Activated CD4-positive, alpha-beta T cell treated with anti-CD3 and anti-CD28 coated beads for 36 hours (primary cell): Measurements from ENCODE around the gene C16orf87. TPM values are rescaled to one million over a fixed set of nuclear protein-coding genes. Genes with fewer than 3 reads are reported as not detected.

ENCODE experiments used
- ATAC-seq: fragments of 200-7000 bp; cut with Tn5 transposase; one replicate; pipeline ENCODE4 v1.10.0; 2021; ENCODE audit warnings: mild to moderate bottlenecking, moderate library complexity
- CTCF ChIA-PET: fragments of 350-600 bp; sonication (Branson Sonifier 250); formaldehyde crosslinking; loops from one replicate; lab custom pipeline; 2021; ENCODE audit warnings: antibody characterized with exemption; lab: Charles Lee
- POLR2A ChIA-PET: fragments of 350-600 bp; sonication (Branson Sonifier 250); formaldehyde crosslinking; loops from one replicate; lab custom pipeline; 2021; ENCODE audit warnings: antibody characterized with exemption, inconsistent platforms; lab: Charles Lee
- DNase-seq: peaks from one replicate; pipeline ENCODE4 v3.0.0-alpha.2; 2020
- H3K27ac Mint-ChIP-seq: one replicate; pipeline ENCODE4 v1.8.0; 2021; ENCODE audit warnings: mixed read lengths
- H3K27me3 Mint-ChIP-seq: one replicate; pipeline ENCODE4 v1.8.0; 2021; ENCODE audit warnings: mixed read lengths
- H3K36me3 Mint-ChIP-seq: one replicate; pipeline ENCODE4 v1.8.0; 2021; ENCODE audit warnings: low read depth, mixed read lengths
- H3K4me1 Mint-ChIP-seq: one replicate; pipeline ENCODE4 v1.8.0; 2021; ENCODE audit warnings: mixed read lengths
- H3K4me3 Mint-ChIP-seq: one replicate; pipeline ENCODE4 v1.8.0; 2021; ENCODE audit warnings: mild to moderate bottlenecking, moderate library complexity, mixed read lengths
- H3K9me3 Mint-ChIP-seq: one replicate; pipeline ENCODE4 v1.8.0; 2021; ENCODE audit warnings: low read depth, mixed read lengths
- intact Hi-C, 2 experiments: fragments of 100-400 bp; cut with DNase I in 1 of 2; cut with micrococcal nuclease in 1 of 2; formaldehyde crosslinking; loops; one replicate each; pipeline versions ENCODE4 v1.14.2 to v1.15.1; 2022 to 2024; cut with DNase I, micrococcal nuclease
- total RNA-seq, 2 experiments: library from RNA; stranded (reverse); gene quantifications; one replicate each; pipeline ENCODE4 v1.2.3, GENCODE V29; 2021

The C16orf87 gene
- total RNA-seq, 2 experiments from 2014 or later: 14.6 to 17.2 TPM

GRCh38 chr16:46826631-46827030 lies 4.3 kb downstream of the C16orf87 start:
- Mint-ChIP-seq H3K27ac (peak overlapping the region; percentile 83), H3K36me3 (peaks cover 17% of the 10 kb centered on the region), H3K4me1 (peaks cover 51% of the 10 kb centered on the region), H3K27me3 (no peaks in the 10 kb centered on the region), H3K4me3 (peak overlapping the region; percentile 43), H3K9me3 (no peaks in the 10 kb centered on the region)
- no peak for ATAC-seq
- intact Hi-C loops: loop anchor here in 1 of 2 experiments (5.0 kb wide), 1 partner anchor 154 kb away; no protein-coding TSS in a partner anchor
- ChIA-PET POLR2A (interaction anchor here (0.5 kb wide), 2 partner anchors 15 to 906 kb away, joined by 3 to 7 read pairs; no protein-coding TSS in a partner anchor), CTCF (interaction anchor here (0.8 kb wide), 1 partner anchor 9 kb away, joined by 3 read pairs; no protein-coding TSS in a partner anchor)
- DNase-seq: no peak

GRCh38 chr16:46822270-46822669 lies 8.7 kb downstream of the C16orf87 start:
- ChIA-PET POLR2A (interaction anchor here (0.5 to 1.6 kb wide), 7 partner anchors 9 to 151 kb away, joined by 3 to 7 read pairs (median 4); partner anchors contain the start of genes C16orf87, DNAJA2 and GPT2), CTCF (interaction anchor here (1.0 to 1.6 kb wide), 3 partner anchors 9 to 41 kb away, joined by 3 to 5 read pairs (median 4); no protein-coding TSS in a partner anchor)
- no peak overlapping the region for H3K27ac Mint-ChIP-seq
- H3K4me1 Mint-ChIP-seq: peaks cover 37% of the 10 kb centered on the region
- intact Hi-C loops: loop anchor here (1.0 to 2.0 kb wide), 3 partner anchors 9 to 31 kb away; partner anchors contain the start of gene C16orf87 (in 2 of the 2)
- DNase-seq: peak; percentile 68
- no peaks in the 10 kb centered on the region for H3K9me3 Mint-ChIP-seq
- H3K4me3 Mint-ChIP-seq: no peak overlapping the region
- H3K36me3 Mint-ChIP-seq: peaks cover 9% of the 10 kb centered on the region
- no peaks in the 10 kb centered on the region for H3K27me3 Mint-ChIP-seq
- peak; percentile 95 for ATAC-seq

- H3K4me1 Mint-ChIP-seq: peaks cover 52% of the 10 kb centered on the region
- peak; percentile 26 for DNase-seq
- ATAC-seq: no peak
- H3K9me3 Mint-ChIP-seq: peaks cover 16% of the 10 kb centered on the region
- ChIA-PET CTCF (interaction anchor here (1.0 kb wide), 1 partner anchor 8 kb away, joined by 3 read pairs; no protein-coding TSS in a partner anchor), POLR2A (no interaction called here)
- H3K36me3 Mint-ChIP-seq: peaks cover 32% of the 10 kb centered on the region
- H3K27ac Mint-ChIP-seq: no peak overlapping the region
- no peak overlapping the region for H3K4me3 Mint-ChIP-seq
- intact Hi-C loops: no loop called here
- H3K27me3 Mint-ChIP-seq: no peaks in the 10 kb centered on the region
These were observed 13.0 kb downstream of the C16orf87 start for GRCh38 chr16:46817961-46818360.

GRCh38 chr16:46814790-46815189 lies 16.2 kb downstream of the C16orf87 start:
- DNase-seq: no peak
- H3K27me3 Mint-ChIP-seq: no peaks in the 10 kb centered on the region
- H3K9me3 Mint-ChIP-seq: peaks cover 16% of the 10 kb centered on the region
- ChIA-PET CTCF (interaction anchor here (1.8 to 2.3 kb wide), 2 partner anchors 13 to 14 kb away, joined by 3 to 9 read pairs; no protein-coding TSS in a partner anchor), POLR2A (no interaction called here)
- H3K4me3 Mint-ChIP-seq: no peak overlapping the region
- no peak overlapping the region for H3K27ac Mint-ChIP-seq
- peaks cover 37% of the 10 kb centered on the region for H3K36me3 Mint-ChIP-seq
- intact Hi-C loops: no loop called here
- H3K4me1 Mint-ChIP-seq: peaks cover 65% of the 10 kb centered on the region
- no peak for ATAC-seq

GRCh38 chr16:46813611-46814010 lies 17.4 kb downstream of the C16orf87 start:
- DNase-seq: no peak
- POLR2A ChIA-PET: interaction anchor here (0.8 kb wide), 1 partner anchor 9 kb away, joined by 4 read pairs; no protein-coding TSS in a partner anchor
- Mint-ChIP-seq H3K36me3 (peaks cover 35% of the 10 kb centered on the region), H3K9me3 (peaks cover 16% of the 10 kb centered on the region), H3K4me1 (peaks cover 58% of the 10 kb centered on the region), H3K4me3 (no peak overlapping the region), H3K27ac (peak overlapping the region; percentile 86), H3K27me3 (no peaks in the 10 kb centered on the region)
- intact Hi-C loops: loop anchor here (1.0 to 2.0 kb wide), 3 partner anchors 9 to 23 kb away; no protein-coding TSS in a partner anchor
- no peak for ATAC-seq
- CTCF ChIA-PET: interaction anchor here (0.8 to 2.3 kb wide), 4 partner anchors 8 to 154 kb away, joined by 3 to 9 read pairs (median 4); no protein-coding TSS in a partner anchor

DNA sequence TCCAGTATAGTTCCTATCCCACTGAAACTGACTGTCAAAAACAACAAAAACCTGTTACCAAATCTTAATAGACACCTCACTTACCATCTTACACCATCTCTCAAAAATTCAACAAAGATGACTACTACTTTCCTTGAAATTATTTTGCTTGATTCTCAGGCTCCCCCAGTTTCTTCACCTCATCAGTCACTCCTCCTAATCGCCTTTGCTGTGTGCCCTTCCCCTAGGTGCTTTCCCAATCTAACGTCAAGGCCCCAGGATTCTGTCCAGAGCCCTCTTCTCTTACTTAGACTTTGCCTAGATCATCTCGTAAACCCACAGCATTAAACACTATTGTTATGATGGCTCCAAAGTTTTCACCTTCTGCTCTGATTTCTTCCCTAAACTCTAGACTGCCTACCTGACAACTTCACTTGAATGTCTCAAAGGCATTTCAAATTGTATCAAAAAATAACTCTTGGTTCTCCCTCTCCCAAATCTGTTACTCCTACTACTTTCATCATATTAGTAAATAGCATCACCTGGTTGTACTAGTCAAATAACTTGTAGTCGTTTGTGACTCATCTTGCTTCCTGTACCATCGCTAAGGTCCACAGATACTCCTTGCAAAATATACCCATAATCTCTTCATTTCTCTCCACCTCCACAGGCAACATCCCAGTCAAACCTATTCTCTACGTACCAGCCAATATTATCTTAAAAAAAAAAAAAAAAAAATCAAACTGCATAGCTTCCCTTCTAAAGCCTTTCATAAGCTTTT lies 18.0 kb downstream of the C16orf87 start:
- intact Hi-C loops: loop anchor here (1.0 to 2.0 kb wide), 4 partner anchors 9 to 22 kb away; no protein-coding TSS in a partner anchor
- ATAC-seq: peak; percentile 81
- POLR2A ChIA-PET: interaction anchor here (0.8 to 1.2 kb wide), 3 partner anchors 9 to 18 kb away, joined by 3 to 7 read pairs (median 4); no protein-coding TSS in a partner anchor
- CTCF ChIA-PET: interaction anchor here (0.8 to 2.3 kb wide), 5 partner anchors 9 to 154 kb away, joined by 3 to 9 read pairs (median 4); no protein-coding TSS in a partner anchor
- peak; percentile 36 for DNase-seq
- peak overlapping the region; percentile 2 for H3K4me3 Mint-ChIP-seq
- peaks cover 37% of the 10 kb centered on the region for H3K36me3 Mint-ChIP-seq
- no peaks in the 10 kb centered on the region for H3K27me3 Mint-ChIP-seq
- peaks cover 16% of the 10 kb centered on the region for H3K9me3 Mint-ChIP-seq
- H3K4me1 Mint-ChIP-seq: peaks cover 58% of the 10 kb centered on the region
- peak overlapping the region; percentile 86 for H3K27ac Mint-ChIP-seq

- Mint-ChIP-seq H3K9me3 (peaks cover 16% of the 10 kb centered on the region), H3K4me3 (no peak overlapping the region), H3K36me3 (peaks cover 41% of the 10 kb centered on the region), H3K4me1 (peaks cover 52% of the 10 kb centered on the region), H3K27ac (no peak overlapping the region), H3K27me3 (no peaks in the 10 kb centered on the region)
- DNase-seq (no peak), ATAC-seq (no peak)
- intact Hi-C loops: loop anchor here (1.0 to 2.0 kb wide), 3 partner anchors 17 to 21 kb away; no protein-coding TSS in a partner anchor
- ChIA-PET POLR2A (interaction anchor here (0.7 to 1.2 kb wide), 2 partner anchors 15 to 20 kb away, joined by 3 to 7 read pairs; no protein-coding TSS in a partner anchor), CTCF (no interaction called here)
These were observed 19.3 kb downstream of the C16orf87 start for GRCh38 chr16:46811682-46812081.

GRCh38 chr16:46808997-46809396 lies 22.0 kb downstream of the C16orf87 start:
- ATAC-seq: no peak
- POLR2A ChIA-PET: no interaction called here

GRCh38 chr16:46807336-46807735 lies 23.6 kb downstream of the C16orf87 start:
- ATAC-seq: no peak
- Mint-ChIP-seq H3K4me1 (peaks cover 27% of the 10 kb centered on the region), H3K9me3 (no peaks in the 10 kb centered on the region), H3K4me3 (no peak overlapping the region), H3K27ac (no peak overlapping the region), H3K27me3 (no peaks in the 10 kb centered on the region), H3K36me3 (peaks cover 28% of the 10 kb centered on the region)
- POLR2A ChIA-PET: no interaction called here
- CTCF ChIA-PET: interaction anchor here (1.0 to 1.9 kb wide), 4 partner anchors 13 to 134 kb away, joined by 3 to 5 read pairs (median 4); no protein-coding TSS in a partner anchor
- intact Hi-C loops: no loop called here
- no peak for DNase-seq

More at GRCh38 chr16:46808997-46809396, 22.0 kb downstream of the C16orf87 start:
- Mint-ChIP-seq H3K4me3 (no peak overlapping the region), H3K9me3 (peaks cover 6% of the 10 kb centered on the region), H3K36me3 (peaks cover 28% of the 10 kb centered on the region), H3K4me1 (peaks cover 30% of the 10 kb centered on the region), H3K27me3 (no peaks in the 10 kb centered on the region), H3K27ac (no peak overlapping the region)
- intact Hi-C loops: no loop called here
- no peak for DNase-seq
- CTCF ChIA-PET: interaction anchor here (0.8 to 1.9 kb wide), 5 partner anchors 8 to 38 kb away, joined by 3 to 5 read pairs (median 4); no protein-coding TSS in a partner anchor

DNA sequence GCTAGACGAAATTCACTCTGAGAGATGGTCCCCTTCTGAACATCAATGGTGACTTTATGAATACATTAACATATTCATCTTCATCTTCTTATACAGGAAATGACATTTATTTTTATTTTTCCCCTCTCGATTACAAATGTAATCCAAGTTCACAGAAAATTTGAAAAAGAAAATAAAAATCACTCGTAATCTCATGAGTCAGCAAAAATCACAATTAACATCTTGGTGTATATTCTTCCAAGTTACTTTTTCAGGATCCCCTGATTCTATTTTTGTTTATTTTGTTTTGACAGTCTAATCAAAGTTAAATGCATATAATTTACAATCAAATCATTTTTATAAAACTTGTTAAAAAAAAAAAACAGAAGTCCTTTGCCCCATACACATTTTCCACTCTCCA lies 27.6 kb downstream of the C16orf87 start:
- ChIA-PET POLR2A (no interaction called here), CTCF (no interaction called here)
- peaks cover 23% of the 10 kb centered on the region for H3K4me1 Mint-ChIP-seq
- H3K27me3 Mint-ChIP-seq: no peaks in the 10 kb centered on the region
- H3K9me3 Mint-ChIP-seq: no peaks in the 10 kb centered on the region
- H3K36me3 Mint-ChIP-seq: peaks cover 33% of the 10 kb centered on the region
- H3K4me3 Mint-ChIP-seq: no peak overlapping the region
- H3K27ac Mint-ChIP-seq: no peak overlapping the region
- DNase-seq: no peak
- no peak for ATAC-seq
- intact Hi-C loops: no loop called here
